K562 (cell line): ENCODE measurements around the gene UBE2H. TPM values are rescaled to one million over a fixed set of nuclear protein-coding genes. Genes with fewer than 3 reads are reported as not detected.

Experiments used
- ATAC-seq: fragments of 200-7000 bp; cut with Tn5 transposase; 3 replicates; pipeline ENCODE4 v1.9.1; 2020; ENCODE audit warnings: moderate library complexity
- BruUV-seq: library from RNA; stranded (reverse); fragments of 400-500 nt; replicated peaks from 2 replicates; lab custom pipeline; 2021; lab: Mats Ljungman, UMichigan
- CTCF ChIA-PET: fragments of 300-600 bp; formaldehyde crosslinking; extraction: SDS; loops from one replicate; lab custom pipeline; 2021; ENCODE audit warnings: low intra/inter-chr PET ratio; lab: Yijun Ruan, JAX
- POLR2A ChIA-PET: fragments of 300-600, 350-650 bp; sonication (Branson Sonifier 250); formaldehyde crosslinking; extraction: SDS; loops from one replicate; lab custom pipeline; 2021; ENCODE audit warnings: antibody characterized with exemption, inconsistent platforms; lab: Yijun Ruan, JAX
- DNase-seq, 4 experiments: peaks; one replicate each; pipeline versions ENCODE4 v3.0.0 to v3.0.0-alpha.2; 2011 to 2018; ENCODE audit warnings: low spot score in 3 of 4, mixed read lengths in 3 of 4; ENCODE audit errors: extremely low read depth in 1 of 4
- FAIRE-seq: peaks from 2 replicates; lab custom pipeline; 2011; peaks lifted over from hg19 to GRCh38; lab: Jason Lieb, UNC
- H2AFZ ChIP-seq: 2 replicates; pipeline ENCODE4 v1.6.0; 2011; ENCODE audit warnings: low read depth, low read length, control low read depth, inconsistent platforms
- H3K27ac ChIP-seq: fragments of 200-600 bp; 3 replicates; pipeline ENCODE4 v1.8.0; 2011; ENCODE audit warnings: low read depth, mild to moderate bottlenecking, control low read depth, inconsistent platforms, low read length, moderate library complexity, mixed read lengths; ENCODE audit errors: extremely low read depth
- H3K27me3 ChIP-seq, 2 experiments: fragments of 300-600 bp in 1 of 2; 2 replicates in 1 of 2; 3 replicates in 1 of 2; pipeline versions ENCODE4 v1.6.0 to v1.8.0; 2011; ENCODE audit warnings: inconsistent platforms in 2 of 2, low read length in 2 of 2, mild to moderate bottlenecking in 1 of 2, mixed read lengths in 1 of 2, moderate library complexity in 1 of 2; ENCODE audit not compliant: control insufficient read depth in 2 of 2, insufficient read depth in 2 of 2
- H3K36me3 ChIP-seq: fragments of 300-600 bp; 3 replicates; pipeline ENCODE4 v1.8.0; 2011; ENCODE audit warnings: mild to moderate bottlenecking, low read length, inconsistent platforms; ENCODE audit not compliant: control insufficient read depth, insufficient read depth
- H3K4me1 ChIP-seq, 2 experiments: fragments of 200-600 bp in 1 of 2; replicated peaks in 1 of 2; 2 replicates in 1 of 2; 3 replicates in 1 of 2; pipeline versions ENCODE4 v1.5.1 to v1.8.0; 2011; ENCODE audit warnings: inconsistent platforms in 2 of 2, low read length in 2 of 2, mild to moderate bottlenecking in 1 of 2, mixed read lengths in 1 of 2, moderate library complexity in 1 of 2; ENCODE audit not compliant: control insufficient read depth in 2 of 2, insufficient read depth in 2 of 2
- H3K4me2 ChIP-seq: 2 replicates; pipeline ENCODE4 v1.6.1; 2011; ENCODE audit warnings: low read length, control low read depth, inconsistent platforms, mixed read lengths; ENCODE audit not compliant: insufficient read depth
- H3K4me3 ChIP-seq: fragments of 200-600 bp; sonication (generic), shearing (Covaris generic); 2 replicates; pipeline ENCODE4 v1.5.1; 2016; ENCODE audit warnings: control low read depth, inconsistent platforms
- H3K79me2 ChIP-seq: fragments of 200-600 bp; 3 replicates; pipeline ENCODE4 v1.8.0; 2011; ENCODE audit warnings: low read length, inconsistent platforms; ENCODE audit not compliant: control insufficient read depth, insufficient read depth
- H3K9ac ChIP-seq, 2 experiments: 2 replicates each; pipeline versions ENCODE4 v1.6.0 to v1.6.1; 2011; ENCODE audit warnings: low read depth in 2 of 2, low read length in 2 of 2, control low read depth in 1 of 2, inconsistent platforms in 1 of 2, mild to moderate bottlenecking in 1 of 2, mixed read lengths in 1 of 2; ENCODE audit not compliant: insufficient read depth in 1 of 2
- H3K9me1 ChIP-seq: one replicate; pipeline ENCODE4 v1.6.0; 2011; ENCODE audit warnings: inconsistent platforms, mild to moderate bottlenecking, low read length, moderate library complexity; ENCODE audit not compliant: control insufficient read depth, insufficient read depth
- H3K9me3 ChIP-seq: replicated peaks from 2 replicates; pipeline ENCODE4 v1.5.1; 2011; ENCODE audit warnings: low read depth, low read length, inconsistent platforms; ENCODE audit not compliant: control insufficient read depth, insufficient read depth
- H4K20me1 ChIP-seq: replicated peaks from 2 replicates; pipeline ENCODE4 v1.6.1; 2011; ENCODE audit warnings: low read length, inconsistent platforms, mixed read lengths; ENCODE audit not compliant: control insufficient read depth, insufficient read depth
- ESRRA ChIP-seq: fragments of 450-650 bp; IDR thresholded peaks from 2 replicates; pipeline ENCODE4 v1.6.1; 2014; ENCODE audit warnings: low read depth, mild to moderate bottlenecking, moderate library complexity, borderline replicate concordance
- IRF2 ChIP-seq: sonication (generic); formaldehyde crosslinking; IDR thresholded peaks from 2 replicates; pipeline ENCODE4 v1.8.1; 2022; ENCODE audit warnings: mild to moderate bottlenecking, missing genetic modification reagents
- NONO ChIP-seq, 2 experiments: fragments of 200-400 bp in 1 of 2; fragments of 450-650 bp in 1 of 2; formaldehyde crosslinking in 1 of 2; IDR thresholded peaks; 2 replicates each; pipeline ENCODE4 v1.6.1; 2017; ENCODE audit warnings: low read depth in 2 of 2, mild to moderate bottlenecking in 2 of 2, moderate library complexity in 2 of 2, low read length in 1 of 2
- PTTG1 ChIP-seq: fragments of 450-650 bp; IDR thresholded peaks from 2 replicates; pipeline ENCODE4 v1.6.1; 2016; ENCODE audit warnings: low read depth, mild to moderate bottlenecking, missing genetic modification characterization, missing compliant biosample characterization
- RAD21 ChIP-seq, 2 experiments: fragments of 250-450 bp in 1 of 2; fragments of 450-650 bp in 1 of 2; sonication (Bioruptor Pico) in 1 of 2; formaldehyde crosslinking in 1 of 2; IDR thresholded peaks in 1 of 2; conservative IDR thresholded peaks in 1 of 2; 2 replicates each; pipeline versions ENCODE4 v1.4.0 to v1.8.0; 2020 to 2022; ENCODE audit warnings: mild to moderate bottlenecking in 2 of 2, moderate library complexity in 1 of 2
- SAFB2 ChIP-seq: fragments of 200-400 bp; formaldehyde crosslinking; IDR thresholded peaks from 2 replicates; pipeline ENCODE4 v1.6.1; 2018; ENCODE audit warnings: borderline replicate concordance, low read length, low read depth, moderate library complexity; ENCODE audit not compliant: severe bottlenecking
- SLC30A9 ChIP-seq: fragments of 250-450 bp; sonication (Bioruptor Pico); IDR thresholded peaks from 2 replicates; pipeline ENCODE4 v1.8.0; 2022; ENCODE audit warnings: mild to moderate bottlenecking, moderate library complexity
- TARDBP ChIP-seq: fragments of 450-650 bp; IDR thresholded peaks from 2 replicates; pipeline ENCODE4 v1.6.1; 2016
- TFAM ChIP-seq: fragments of 250-450 bp; sonication (Bioruptor Pico); conservative IDR thresholded peaks from 2 replicates; pipeline ENCODE4 v1.5.0; 2021; ENCODE audit warnings: mild to moderate bottlenecking, moderate library complexity
- ZFX ChIP-seq: sonication (generic); formaldehyde crosslinking; IDR thresholded peaks from 2 replicates; pipeline ENCODE4 v1.8.0; 2022; ENCODE audit warnings: mild to moderate bottlenecking, missing genetic modification reagents, moderate library complexity
- ZNF232 ChIP-seq: sonication (generic); formaldehyde crosslinking; IDR thresholded peaks from 2 replicates; pipeline ENCODE4 v1.8.0; 2022; ENCODE audit warnings: mild to moderate bottlenecking, missing genetic modification reagents
- WGBS: fragments of 100-300 bp; shearing (Covaris generic); methylation state at CpG from one replicate; pipeline ENCODE4 v1.1.6; 2016; ENCODE audit warnings: low coverage, mixed read lengths; ENCODE audit not compliant: insufficient coverage; ENCODE audit errors: missing lambda C conversion rate; 5-methylcytosine and 5-hydroxymethylcytosine counted together
- in situ Hi-C: fragments of 300-500 bp; cut with MboI; formaldehyde crosslinking; loops from 4 replicates; pipeline ENCODE4 v1.15.0; 2018; ENCODE audit warnings: inconsistent platforms, mixed read lengths
- intact Hi-C: fragments of 100-400 bp; cut with micrococcal nuclease; formaldehyde crosslinking; loops from 2 replicates; pipeline ENCODE4 v1.14.2; 2022
- polyA plus RNA-seq, 8 experiments: library from polyadenylated mRNA; depleted of rRNA in 4 of 8; stranded (reverse) in 5 of 8; unstranded in 3 of 8; fragments of >200 nt; fragmentation: Nextera tagmentation in 2 of 8; fragmentation: Illumina TruSeq in 1 of 8; extraction: Ambion mirVana in 2 of 8; extraction: Trizol in 1 of 8; gene quantifications; 2 replicates each; pipeline versions ENCODE4 v1.2.1 to v1.2.3, GENCODE V29; 2011 to 2014; ENCODE audit warnings: inconsistent platforms in 1 of 8, missing spikeins in 1 of 8
- total RNA-seq, 7 experiments: library from RNA; depleted of rRNA in 6 of 7; stranded (reverse); fragments of >200 nt in 6 of 7; fragmentation: Illumina TruSeq in 2 of 7; extraction: Trizol in 2 of 7; gene quantifications; 2 replicates each; pipeline versions ENCODE4 v1.2.1 to v1.2.3, GENCODE V29; 2011 to 2021; ENCODE audit warnings: low replicate concordance in 1 of 7
- TF ChIP-seq, protein P1 (sequence below): sonication (generic); formaldehyde crosslinking; IDR thresholded peaks from 2 replicates; pipeline ENCODE4 v1.8.0; 2023; ENCODE audit warnings: mild to moderate bottlenecking, missing genetic modification reagents

UBE2H gene
- total and polyA plus RNA-seq, 9 of the 15 experiments (the other 6 are each of a cell fraction or from before 2014, with no cell fraction given), result 6.3 to 33.0 (median 13.3) TPM

DNA sequence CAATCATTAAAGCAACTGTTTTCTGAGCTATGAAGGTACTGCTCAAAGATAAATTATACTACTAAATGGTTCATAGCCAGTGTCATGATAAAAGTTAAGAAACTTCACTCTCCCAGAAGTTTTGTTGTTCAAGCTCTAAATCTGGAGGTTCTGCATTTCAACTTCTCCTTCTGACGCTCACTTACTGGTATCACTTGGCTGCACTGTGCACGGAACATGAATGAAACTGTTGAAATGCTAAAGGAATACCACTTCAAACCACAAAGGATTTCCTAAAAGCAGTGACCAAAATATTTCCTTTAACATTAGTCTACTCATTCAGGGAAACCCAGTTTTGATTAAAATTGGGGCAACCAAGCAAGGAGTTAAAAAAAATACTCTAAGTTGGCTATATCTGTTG is 93.6 kb downstream of the UBE2H start:
- DNase-seq, result no peak
- Histone ChIP-seq H3K9ac (no peak overlapping the region), H4K20me1 (no peaks in the 10 kb centered on the region; the same call in 1 of the 2 replicates), H3K79me2 (no peaks in the 10 kb centered on the region), H2AFZ (no peak overlapping the region), H3K36me3 (no peaks in the 10 kb centered on the region), H3K9me3 (no peaks in the 10 kb centered on the region), H3K27me3 (no peaks in the 10 kb centered on the region), H3K4me2 (no peak overlapping the region), H3K4me1 (peaks cover 8 to 30% of the 10 kb centered on the region in 2 experiments; a peak in 4 of 5 replicates), H3K9me1 (no peaks in the 10 kb centered on the region), H3K4me3 (no peak overlapping the region), H3K27ac (no peak overlapping the region)
- CTCF ChIA-PET, result no interaction called here
- ATAC-seq, result 0 out of 3 replicates have a peak, but pooled peaks have one; percentile 10
- intact Hi-C loops, result no loop called here
- POLR2A ChIA-PET, result interaction anchor here (1.2 kb wide), 1 partner anchor 10 kb away, joined by 3 read pairs; no protein-coding TSS in a partner anchor
- WGBS, result 27% methylated on average over 2 of the region's 2 CpGs
- TF ChIP-seq RAD21 (CRISPR knock-in tag; conservative IDR thresholded peaks at IDR 0.05 in 1 of 2, IDR thresholded peaks at IDR 0.05 in 1 of 2) (peak in 1 of 2 experiments; percentile 17; a peak in 1 of 4 replicates), NONO (IDR thresholded peaks at IDR 0.05; ENCODE audit: low read depth in 2 of 2, low read length in 1 of 2) (0 out of 4 replicates have a peak, but pooled peaks of 1 of the 2 experiments have one; percentile 15), SLC30A9 (no peak), TFAM (CRISPR knock-in tag) (no peak)
- in situ Hi-C loops, result no loop called here
- no TSS peak for BruUV-seq
- no peak for FAIRE-seq

DNA sequence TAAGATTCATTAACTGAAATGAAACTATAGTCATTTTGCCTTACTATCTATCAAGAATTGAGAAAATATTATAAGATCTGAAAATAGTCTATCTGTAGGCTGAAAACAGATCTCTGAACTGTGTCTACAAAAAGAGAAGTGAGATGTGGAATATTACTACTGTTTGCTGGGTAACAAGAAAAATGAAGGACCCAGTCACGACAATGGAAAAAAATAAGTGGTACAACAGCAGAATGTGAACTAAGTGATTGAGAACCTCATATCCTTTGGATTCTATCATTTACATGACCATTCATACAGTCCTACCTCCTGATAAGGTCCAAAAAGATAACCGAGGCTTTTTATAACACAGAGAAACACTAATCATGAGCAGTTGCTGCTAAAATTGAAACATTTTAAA is 94.3 kb downstream of the UBE2H start:
- intact Hi-C loops (no loop called here), in situ Hi-C loops (no loop called here)
- no TSS peak for BruUV-seq
- no peaks in the 10 kb centered on the region for H3K27me3 ChIP-seq
- no peaks in the 10 kb centered on the region; the same call in 1 of the 2 replicates for H4K20me1 ChIP-seq
- FAIRE-seq (no peak), ATAC-seq (no peak), DNase-seq (no peak)
- no peak overlapping the region for H3K9ac ChIP-seq
- ChIA-PET POLR2A (interaction anchor here (1.2 kb wide), 1 partner anchor 9 kb away, joined by 3 read pairs; no protein-coding TSS in a partner anchor), CTCF (no interaction called here)
- H2AFZ ChIP-seq, result no peak overlapping the region
- no peaks in the 10 kb centered on the region for H3K36me3 ChIP-seq
- H3K9me3 ChIP-seq, result no peaks in the 10 kb centered on the region
- WGBS, result 14% methylated on average over 2 of the region's 2 CpGs
- H3K4me3 ChIP-seq, result no peak overlapping the region
- H3K27ac ChIP-seq, result no peak overlapping the region
- H3K4me2 ChIP-seq, result no peak overlapping the region
- H3K9me1 ChIP-seq, result no peaks in the 10 kb centered on the region
- no peaks in the 10 kb centered on the region for H3K79me2 ChIP-seq
- H3K4me1 ChIP-seq, result peaks cover 5 to 33% of the 10 kb centered on the region in 2 experiments
- TF ChIP-seq RAD21 (CRISPR knock-in tag; conservative IDR thresholded peaks at IDR 0.05 in 1 of 2, IDR thresholded peaks at IDR 0.05 in 1 of 2) (no peak), IRF2 (CRISPR knock-in tag) (no peak), ESRRA (no peak), PTTG1 (tag) (no peak), ZFX (no peak), TARDBP (no peak), SAFB2 (no peak), ZNF232 (CRISPR knock-in tag) (no peak)
- TF ChIP-seq, protein P1, sequence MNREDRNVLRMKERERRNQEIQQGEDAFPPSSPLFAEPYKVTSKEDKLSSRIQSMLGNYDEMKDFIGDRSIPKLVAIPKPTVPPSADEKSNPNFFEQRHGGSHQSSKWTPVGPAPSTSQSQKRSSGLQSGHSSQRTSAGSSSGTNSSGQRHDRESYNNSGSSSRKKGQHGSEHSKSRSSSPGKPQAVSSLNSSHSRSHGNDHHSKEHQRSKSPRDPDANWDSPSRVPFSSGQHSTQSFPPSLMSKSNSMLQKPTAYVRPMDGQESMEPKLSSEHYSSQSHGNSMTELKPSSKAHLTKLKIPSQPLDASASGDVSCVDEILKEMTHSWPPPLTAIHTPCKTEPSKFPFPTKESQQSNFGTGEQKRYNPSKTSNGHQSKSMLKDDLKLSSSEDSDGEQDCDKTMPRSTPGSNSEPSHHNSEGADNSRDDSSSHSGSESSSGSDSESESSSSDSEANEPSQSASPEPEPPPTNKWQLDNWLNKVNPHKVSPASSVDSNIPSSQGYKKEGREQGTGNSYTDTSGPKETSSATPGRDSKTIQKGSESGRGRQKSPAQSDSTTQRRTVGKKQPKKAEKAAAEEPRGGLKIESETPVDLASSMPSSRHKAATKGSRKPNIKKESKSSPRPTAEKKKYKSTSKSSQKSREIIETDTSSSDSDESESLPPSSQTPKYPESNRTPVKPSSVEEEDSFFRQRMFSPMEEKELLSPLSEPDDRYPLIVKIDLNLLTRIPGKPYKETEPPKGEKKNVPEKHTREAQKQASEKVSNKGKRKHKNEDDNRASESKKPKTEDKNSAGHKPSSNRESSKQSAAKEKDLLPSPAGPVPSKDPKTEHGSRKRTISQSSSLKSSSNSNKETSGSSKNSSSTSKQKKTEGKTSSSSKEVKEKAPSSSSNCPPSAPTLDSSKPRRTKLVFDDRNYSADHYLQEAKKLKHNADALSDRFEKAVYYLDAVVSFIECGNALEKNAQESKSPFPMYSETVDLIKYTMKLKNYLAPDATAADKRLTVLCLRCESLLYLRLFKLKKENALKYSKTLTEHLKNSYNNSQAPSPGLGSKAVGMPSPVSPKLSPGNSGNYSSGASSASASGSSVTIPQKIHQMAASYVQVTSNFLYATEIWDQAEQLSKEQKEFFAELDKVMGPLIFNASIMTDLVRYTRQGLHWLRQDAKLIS (CRISPR knock-in tag), result 0 out of 2 replicates have a peak, but pooled peaks have one; percentile 6
